Thymus (tissue), 11 donors: Measurements from ENCODE around the gene TFDP1. TPM values are rescaled to one million over a fixed set of nuclear protein-coding genes. Genes with fewer than 3 reads are reported as not detected.

Experiments
- DNase-seq, 9 donors: peaks; one replicate each; pipeline ENCODE4 v3.0.0-alpha.2; 2013; ENCODE audit warnings: low spot score in 9 of 9, low read depth in 6 of 9, missing footprints in 1 of 9
- H3K27ac ChIP-seq, 2 donors: one replicate each; pipeline ENCODE4 v1.5.1; 2013; ENCODE audit warnings: control low read depth in 1 of 2, low read depth in 1 of 2, low read length in 1 of 2, mild to moderate bottlenecking in 1 of 2, moderate library complexity in 1 of 2
- H3K27me3 ChIP-seq, 2 donors: one replicate each; pipeline ENCODE4 v1.5.1; 2013; ENCODE audit warnings: low read length in 1 of 2; ENCODE audit not compliant: control insufficient read depth in 2 of 2, insufficient read depth in 1 of 2
- H3K36me3 ChIP-seq, 2 donors: one replicate each; pipeline ENCODE4 v1.5.1; 2013; ENCODE audit warnings: low read length in 1 of 2, mild to moderate bottlenecking in 1 of 2, moderate library complexity in 1 of 2; ENCODE audit not compliant: control insufficient read depth in 2 of 2, insufficient read depth in 2 of 2
- H3K4me1 ChIP-seq, 2 donors: one replicate each; pipeline ENCODE4 v1.5.1; 2013; ENCODE audit warnings: low read length in 2 of 2; ENCODE audit not compliant: control insufficient read depth in 2 of 2, insufficient read depth in 2 of 2
- H3K4me3 ChIP-seq, 2 donors: one replicate each; pipeline ENCODE4 v1.5.1; 2013; ENCODE audit warnings: low read length in 2 of 2, control low read depth in 1 of 2, mild to moderate bottlenecking in 1 of 2
- H3K9me3 ChIP-seq, 2 donors: one replicate each; pipeline ENCODE4 v1.5.1; 2013; ENCODE audit warnings: low read length in 1 of 2, mild to moderate bottlenecking in 1 of 2; ENCODE audit not compliant: control insufficient read depth in 2 of 2, insufficient read depth in 1 of 2
- WGBS: extraction: QIAGEN DNeasy Blood & Tissue Kit; methylation state at CpG from one replicate; pipeline ENCODE4 v1.1.7; 2013; 5-methylcytosine and 5-hydroxymethylcytosine counted together
- polyA plus RNA-seq: library from polyadenylated mRNA; stranded (reverse); fragments of 200-250 nt; gene quantifications from one replicate; pipeline ENCODE4 v1.2.3, GENCODE V29; 2013
- total RNA-seq: library from RNA; stranded (reverse); fragments of 120-200 nt; gene quantifications from one replicate; pipeline ENCODE4 v1.2.4, GENCODE V29; 2013
- donor health status: healthy.

The TFDP1 gene
- total and polyA plus RNA-seq, 2 donors: 30.0 to 46.3 TPM

DNA sequence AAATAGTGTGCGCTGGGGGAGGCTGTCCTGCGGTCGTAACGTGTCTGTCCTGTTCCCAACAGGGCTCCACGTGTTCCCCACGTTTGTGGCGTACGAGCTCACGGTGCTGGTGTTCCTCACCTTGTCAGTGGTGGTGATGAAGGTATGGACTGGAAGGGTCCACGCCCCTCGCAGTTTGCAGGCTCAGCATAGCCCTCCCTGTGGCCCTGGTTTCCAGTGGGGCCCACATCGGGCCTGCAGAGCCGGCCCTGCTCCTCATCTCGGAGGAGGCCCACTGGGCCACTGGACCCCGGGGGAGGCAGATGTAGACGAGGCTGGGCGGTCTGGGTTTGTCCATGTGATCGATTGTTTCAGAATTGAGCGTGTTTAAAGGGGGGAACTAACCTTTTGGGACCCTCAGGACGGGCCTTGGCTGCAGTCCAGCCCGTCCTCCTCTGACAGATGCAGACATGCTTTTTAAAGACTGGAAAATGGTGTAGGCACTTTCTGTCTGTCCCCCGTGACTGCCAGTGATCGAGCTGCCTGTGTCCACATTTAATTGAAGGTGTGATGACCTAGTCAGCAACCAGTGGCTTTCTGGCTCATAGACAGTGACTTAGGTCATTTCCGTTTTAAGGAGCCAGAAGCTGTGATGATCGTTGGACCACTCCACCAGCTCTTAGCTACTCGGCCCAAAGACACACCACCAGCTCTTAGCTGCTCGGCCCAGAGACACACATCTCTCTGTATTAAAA is 37.1 kb upstream of the TFDP1 start:
- WGBS: 97% methylated on average over 27 of the region's 27 CpGs
- no peak overlapping the region for H3K27ac ChIP-seq
- H3K27me3 ChIP-seq: no peaks in the 10 kb centered on the region
- H3K4me3 ChIP-seq: no peak overlapping the region
- H3K36me3 ChIP-seq: peaks cover 1 to 7% of the 10 kb centered on the region in 2 donors
- peaks cover 0 to 3% of the 10 kb centered on the region in 2 donors for H3K9me3 ChIP-seq
- no peak for DNase-seq
- peaks cover 0 to 8% of the 10 kb centered on the region in 2 donors for H3K4me1 ChIP-seq

DNA sequence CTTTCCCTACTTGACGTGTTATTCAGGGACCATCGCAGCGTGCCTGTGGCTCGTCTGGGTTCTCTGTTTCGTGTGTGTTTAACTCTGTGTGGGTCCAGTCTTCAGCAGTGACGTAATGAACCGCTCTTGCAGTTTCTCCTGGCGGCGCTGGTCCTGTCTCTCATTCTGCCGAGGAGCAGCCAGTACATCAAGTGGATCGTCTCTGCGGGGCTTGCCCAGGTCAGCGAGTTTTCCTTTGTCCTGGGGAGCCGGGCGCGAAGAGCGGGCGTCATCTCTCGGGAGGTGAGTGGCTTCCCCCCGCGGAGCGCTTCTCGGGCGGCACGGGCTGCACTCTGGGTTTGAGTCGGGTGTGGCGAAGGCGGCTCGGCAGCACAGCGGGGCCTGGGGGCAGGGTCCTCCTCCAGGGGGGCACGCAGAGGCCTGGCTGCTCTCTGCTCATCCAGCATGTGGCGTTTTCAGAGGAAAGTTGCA is 36.3 kb upstream of the TFDP1 start:
- Histone ChIP-seq H3K27ac (no peak overlapping the region), H3K4me1 (peaks cover 0 to 10% of the 10 kb centered on the region in 2 donors), H3K27me3 (no peaks in the 10 kb centered on the region), H3K4me3 (no peak overlapping the region), H3K36me3 (peaks cover 0 to 7% of the 10 kb centered on the region in 2 donors), H3K9me3 (no peaks in the 10 kb centered on the region)
- no peak for DNase-seq
- 97% methylated on average over 32 of the region's 32 CpGs for WGBS

DNA sequence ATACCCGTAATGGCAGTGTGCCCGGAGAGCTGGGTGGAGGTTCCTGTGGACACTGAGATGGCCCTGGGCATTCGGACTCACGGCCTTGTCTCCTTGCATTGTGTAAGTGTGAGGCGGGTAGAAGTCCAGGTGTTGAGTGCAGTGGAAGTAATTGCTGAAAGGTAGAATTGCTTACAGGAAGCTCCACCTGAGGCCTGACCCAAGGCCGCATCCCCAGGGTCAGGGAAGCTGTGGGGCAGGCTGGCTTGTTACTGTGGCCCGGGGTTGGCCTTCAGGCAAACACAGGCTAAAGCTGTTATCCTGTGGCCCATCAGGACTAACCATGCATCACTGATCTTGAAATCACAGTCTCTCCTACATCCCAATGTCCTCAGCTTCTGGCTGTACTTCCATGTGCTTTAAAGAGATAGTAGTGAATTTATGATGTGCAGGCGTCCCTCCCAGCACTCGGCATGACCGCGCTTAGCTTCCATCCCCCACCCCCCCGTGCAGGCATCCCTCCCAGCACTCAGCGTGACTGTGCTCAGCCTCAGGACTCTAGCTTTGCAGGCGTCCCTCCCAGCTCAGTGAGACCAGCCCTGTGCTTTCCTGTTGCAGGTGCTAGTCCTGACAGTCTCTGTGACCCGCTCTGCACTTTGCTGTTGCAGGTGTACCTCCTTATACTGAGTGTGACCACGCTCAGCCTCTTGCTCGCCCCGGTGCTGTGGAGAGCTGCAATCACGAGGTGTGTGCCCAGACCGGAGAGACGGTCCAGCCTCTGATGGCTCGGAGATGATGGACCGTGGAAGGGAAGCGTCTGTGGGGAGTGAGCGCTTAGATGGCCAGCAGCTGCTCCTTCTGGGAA is 35.6 kb upstream of the TFDP1 start:
- H3K27me3 ChIP-seq: no peaks in the 10 kb centered on the region
- H3K4me3 ChIP-seq: no peak overlapping the region
- peaks cover 0 to 7% of the 10 kb centered on the region in 2 donors for H3K36me3 ChIP-seq
- H3K9me3 ChIP-seq: no peaks in the 10 kb centered on the region
- H3K27ac ChIP-seq: no peak overlapping the region
- 95% methylated on average over 25 of the region's 25 CpGs for WGBS
- DNase-seq: no peak
- peaks cover 0 to 10% of the 10 kb centered on the region in 2 donors for H3K4me1 ChIP-seq

DNA sequence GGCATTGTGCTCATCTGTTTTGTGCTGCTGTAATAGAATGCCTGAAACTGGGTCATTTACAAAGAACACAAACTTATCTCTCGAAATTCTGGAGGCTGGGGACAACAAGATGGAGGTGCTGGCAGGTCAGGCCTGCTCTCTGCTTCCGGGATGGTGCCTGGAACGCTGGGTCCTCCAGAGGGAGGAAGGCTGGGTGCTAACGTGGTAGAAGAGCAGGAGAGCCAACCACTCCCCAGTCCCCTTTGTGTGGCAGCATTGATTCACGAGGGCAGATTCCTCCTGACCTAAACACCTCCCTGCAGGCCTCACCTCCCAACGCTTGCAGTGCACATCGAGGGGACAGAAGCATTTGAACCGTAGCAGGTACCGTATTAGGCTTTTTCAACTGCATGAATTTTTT is 34.1 kb upstream of the TFDP1 start:
- Histone ChIP-seq H3K4me1 (peaks cover 0 to 8% of the 10 kb centered on the region in 2 donors), H3K4me3 (no peak overlapping the region), H3K27ac (no peak overlapping the region), H3K36me3 (peaks cover 0 to 7% of the 10 kb centered on the region in 2 donors), H3K27me3 (no peaks in the 10 kb centered on the region), H3K9me3 (no peaks in the 10 kb centered on the region)
- WGBS: 98% methylated on average over 9 of the region's 9 CpGs
- DNase-seq: no peak

DNA sequence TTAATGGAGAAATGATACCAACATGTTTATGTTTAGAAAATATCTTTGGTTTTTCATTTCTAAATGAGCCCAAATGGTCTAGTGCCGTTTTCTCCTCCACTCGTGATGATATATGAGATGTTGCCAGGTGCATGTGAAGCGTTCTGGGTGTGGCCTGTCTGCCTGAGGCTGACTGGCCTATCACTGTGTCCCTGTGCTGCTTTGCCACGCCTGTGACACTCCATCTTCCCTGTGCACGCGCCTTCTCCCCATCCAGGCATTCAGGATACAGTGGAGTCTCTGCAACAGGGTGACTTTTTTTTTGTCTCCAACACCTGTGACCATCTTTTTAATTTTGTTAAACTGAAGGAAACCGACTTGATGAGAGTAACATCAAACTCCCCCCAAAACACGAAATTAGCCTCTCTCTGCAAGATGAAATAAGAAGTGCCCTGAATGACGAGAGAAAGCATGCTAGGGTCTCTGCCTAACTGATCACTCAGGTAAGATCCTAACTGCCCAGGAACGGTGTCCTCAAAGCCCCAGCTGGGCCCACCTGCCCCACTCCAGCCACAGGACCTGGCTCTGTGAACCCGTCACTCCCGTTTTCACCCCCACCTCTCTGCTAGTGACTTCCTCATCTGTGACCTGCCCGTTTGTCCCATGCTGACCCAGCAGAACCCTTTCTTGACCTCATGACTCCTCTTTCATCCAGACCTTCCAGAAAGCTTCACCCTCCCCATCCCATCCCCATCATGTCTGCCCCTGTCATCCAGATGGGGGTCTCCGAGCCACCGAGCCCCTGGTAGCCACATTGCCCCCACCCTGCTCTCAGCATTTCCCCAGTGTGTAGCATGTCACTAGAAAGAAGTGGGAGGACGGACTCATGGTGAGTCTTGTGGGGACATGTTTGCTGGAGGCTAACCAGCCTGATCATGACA is 33.2 kb upstream of the TFDP1 start:
- DNase-seq: no peak
- H3K4me3 ChIP-seq: no peak overlapping the region
- no peaks in the 10 kb centered on the region for H3K27me3 ChIP-seq
- 89% methylated on average over 16 of the region's 16 CpGs for WGBS
- no peaks in the 10 kb centered on the region for H3K9me3 ChIP-seq
- H3K27ac ChIP-seq: peak overlapping the region in 1 of 2 donors; percentile 55
- H3K4me1 ChIP-seq: peaks cover 0 to 8% of the 10 kb centered on the region in 2 donors
- peaks cover 0 to 7% of the 10 kb centered on the region in 2 donors for H3K36me3 ChIP-seq

DNA sequence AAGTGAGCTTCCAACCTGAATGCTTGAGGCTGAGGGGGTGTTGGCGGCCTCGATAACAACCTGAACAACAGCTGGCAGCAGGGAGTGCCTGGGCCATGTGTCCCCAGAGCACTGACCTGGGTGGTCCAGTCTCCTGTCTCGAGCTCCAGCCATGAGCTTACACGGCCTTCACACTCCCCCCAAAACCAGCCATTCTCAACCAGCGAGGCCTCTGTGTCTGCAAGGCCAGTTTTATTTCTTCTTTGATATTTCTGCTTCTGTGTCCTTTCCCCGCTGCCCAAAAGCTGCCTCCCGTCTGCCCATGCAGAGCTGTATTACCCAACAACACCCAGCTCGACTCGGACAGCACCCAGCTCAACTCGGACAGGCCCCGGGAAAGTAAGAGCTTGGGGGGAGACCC is 32.5 kb upstream of the TFDP1 start:
- no peak overlapping the region for H3K4me3 ChIP-seq
- no peak for DNase-seq
- H3K9me3 ChIP-seq: no peaks in the 10 kb centered on the region
- H3K27me3 ChIP-seq: no peaks in the 10 kb centered on the region
- H3K4me1 ChIP-seq: peaks cover 0 to 8% of the 10 kb centered on the region in 2 donors
- no peak overlapping the region for H3K27ac ChIP-seq
- H3K36me3 ChIP-seq: peaks cover 0 to 7% of the 10 kb centered on the region in 2 donors
- WGBS: 96% methylated on average over 11 of the region's 11 CpGs

DNA sequence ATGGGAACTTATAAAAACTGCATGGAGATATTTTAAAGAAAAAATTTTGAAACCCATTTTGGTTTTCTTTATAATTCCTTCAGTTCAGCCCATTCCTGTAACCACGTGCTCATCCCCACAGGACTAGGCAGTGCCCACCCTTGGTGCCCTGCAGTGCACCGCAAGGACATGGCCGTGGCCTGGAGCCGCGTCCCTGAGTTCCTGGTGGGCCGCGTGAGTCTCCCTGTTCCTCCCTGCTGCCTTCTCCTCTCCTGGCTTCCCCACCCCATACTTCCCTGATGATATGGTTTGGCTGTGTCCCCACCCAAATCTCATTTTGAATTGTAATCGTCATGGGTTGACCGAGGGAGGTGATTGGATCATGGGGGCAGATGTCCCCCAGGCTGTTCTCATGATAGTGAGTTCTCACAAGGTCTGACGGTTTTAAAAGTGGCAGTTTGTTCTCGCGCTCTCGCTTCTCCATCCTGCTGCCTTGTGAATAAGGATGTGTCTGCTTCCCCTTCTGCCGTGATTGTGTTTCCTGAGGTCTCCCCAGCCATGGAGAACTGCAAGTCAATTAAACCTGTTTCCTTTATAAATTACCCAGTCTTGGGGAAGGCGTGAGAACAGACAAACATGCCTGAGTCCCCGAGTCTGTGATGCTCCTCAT is 31.6 kb upstream of the TFDP1 start:
- DNase-seq: no peak
- Histone ChIP-seq H3K36me3 (peaks cover 0 to 7% of the 10 kb centered on the region in 2 donors), H3K27ac (no peak overlapping the region)

DNA sequence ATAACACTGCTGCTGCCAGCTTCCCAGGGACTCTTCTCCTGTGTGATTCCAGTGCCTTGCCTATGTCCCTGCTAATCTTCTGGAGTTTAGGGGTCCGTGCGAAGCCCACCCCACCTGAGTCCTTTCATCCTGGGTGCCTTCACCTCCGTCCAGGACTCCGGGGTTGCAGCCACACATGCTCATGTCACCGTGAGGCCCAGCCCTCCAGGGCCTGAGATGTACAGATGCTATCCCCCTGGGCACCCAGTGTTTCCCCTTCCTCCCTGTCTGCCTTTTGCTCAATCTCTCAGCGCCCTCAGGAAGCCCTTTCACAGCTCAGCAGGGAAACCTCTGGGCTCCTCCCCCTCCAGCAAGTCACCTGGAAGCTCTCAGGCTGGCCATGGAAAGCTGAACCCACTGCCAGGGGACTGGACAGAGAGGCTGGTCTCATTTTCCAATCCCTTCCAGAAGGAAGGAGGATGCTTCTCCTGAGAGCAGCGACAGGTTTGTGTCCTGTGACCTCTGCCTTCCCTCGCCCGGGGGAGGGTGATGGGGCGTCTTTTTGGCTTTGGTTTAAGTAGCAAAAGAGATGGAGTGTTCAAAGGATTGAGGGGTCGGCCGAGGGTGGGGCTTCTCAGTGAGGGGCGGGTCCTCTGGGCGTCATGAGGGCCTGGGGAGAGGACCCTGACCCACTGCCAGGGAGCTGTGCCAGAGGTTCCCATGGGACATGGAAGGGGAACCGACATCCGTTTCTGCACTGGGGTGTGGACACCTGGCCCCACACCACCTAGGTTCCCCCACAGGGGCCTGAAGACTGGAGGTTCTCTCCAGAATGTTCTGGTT is 30.8 kb upstream of the TFDP1 start:
- H3K36me3 ChIP-seq: peaks cover 0 to 6% of the 10 kb centered on the region in 2 donors

More for the DNA sequence above, 31.6 kb upstream of the TFDP1 start:
- Histone ChIP-seq H3K9me3 (no peaks in the 10 kb centered on the region), H3K4me3 (no peak overlapping the region), H3K27me3 (no peaks in the 10 kb centered on the region), H3K4me1 (peaks cover 0 to 8% of the 10 kb centered on the region in 2 donors)
- 63% methylated on average over 16 of the region's 16 CpGs for WGBS

More for the DNA sequence above, 30.8 kb upstream of the TFDP1 start:
- Histone ChIP-seq H3K4me3 (no peak overlapping the region), H3K27ac (no peak overlapping the region), H3K4me1 (peaks cover 0 to 8% of the 10 kb centered on the region in 2 donors), H3K9me3 (no peaks in the 10 kb centered on the region), H3K27me3 (no peaks in the 10 kb centered on the region)
- DNase-seq: no peak
- 96% methylated on average over 16 of the region's 16 CpGs for WGBS
